NCI-H82 (cell line): ENCODE measurements around the gene DZIP1.

Experiments
- DNase-seq: peaks from one replicate; lab custom pipeline; 2025; lab: John Stamatoyannopoulos, UW

The DZIP1 gene

GRCh38 chr13:95547531-95548167 lies 96.9 kb downstream of the DZIP1 start:
- DNase-seq = no peak

GRCh38 chr13:95546919-95547318 lies 97.6 kb downstream of the DZIP1 start:
- no peak for DNase-seq

- no peak for DNase-seq
Observed at GRCh38 chr13:95544293-95544692, 100.2 kb downstream of the DZIP1 start.

- DNase-seq = no peak
Observed at GRCh38 chr13:95541911-95542474, 102.5 kb downstream of the DZIP1 start.

- DNase-seq = no peak
Observed at GRCh38 chr13:95541308-95541707, 103.2 kb downstream of the DZIP1 start.

- peak; percentile 40 for DNase-seq
Observed at GRCh38 chr13:95540888-95541287, 103.6 kb downstream of the DZIP1 start.

GRCh38 chr13:95536632-95537241 lies 107.8 kb downstream of the DZIP1 start:
- peak; percentile 55 for DNase-seq

GRCh38 chr13:95535243-95535642 lies 109.3 kb downstream of the DZIP1 start:
- no peak for DNase-seq

- DNase-seq = no peak
Observed at GRCh38 chr13:95533545-95534160, 110.9 kb downstream of the DZIP1 start.

GRCh38 chr13:95530178-95530577 lies 114.3 kb downstream of the DZIP1 start:
- peak; percentile 14 for DNase-seq
